Stomach (tissue), 9 donors: Measurements from ENCODE around the gene TMPRSS7. TPM values are rescaled to one million over a fixed set of nuclear protein-coding genes. Genes with fewer than 3 reads are reported as not detected.

Source experiments
- DNase-seq, 2 donors: peaks; one replicate each; pipeline versions ENCODE4 v3.0.0 to v3.0.0-alpha.2; 2013 to 2019
- H3K27ac ChIP-seq, 5 donors: fragments of 200-600 bp in 4 of 5; sonication (generic) in 4 of 5; one replicate each; pipeline ENCODE4 v1.5.1; 2013 to 2019; ENCODE audit warnings: mild to moderate bottlenecking in 1 of 5, moderate library complexity in 1 of 5
- H3K27me3 ChIP-seq, 3 donors: fragments of 200-600 bp; sonication (generic); one replicate each; pipeline ENCODE4 v1.5.1; 2017 to 2019; ENCODE audit warnings: mixed run types in 1 of 3
- H3K36me3 ChIP-seq, 4 donors: fragments of 200-600 bp; sonication (generic); 1 replicate in 3 of 4; 2 replicates in 1 of 4; pipeline ENCODE4 v1.5.1; 2016 to 2019
- H3K4me1 ChIP-seq, 4 donors: fragments of 200-600 bp; sonication (generic); one replicate each; pipeline ENCODE4 v1.5.1; 2016 to 2019
- H3K4me3 ChIP-seq, 4 donors: fragments of 200-600 bp; sonication (generic) in 3 of 4; one replicate each; pipeline ENCODE4 v1.5.1; 2016 to 2019; ENCODE audit warnings: mild to moderate bottlenecking in 1 of 4
- H3K9me3 ChIP-seq, 4 donors: fragments of 200-600 bp; sonication (generic); one replicate each; pipeline ENCODE4 v1.5.1; 2016 to 2019
- CTCF ChIP-seq, 7 experiments: fragments of 450-650 bp in 4 of 7; fragments of 200-600 bp in 3 of 7; sonication (generic) in 3 of 7; IDR thresholded peaks; one replicate each; pipeline ENCODE4 v1.5.1; 2016 to 2019; ENCODE audit warnings: antibody characterized with exemption in 7 of 7, control low read depth in 2 of 7, mild to moderate bottlenecking in 1 of 7
- EP300 ChIP-seq: sonication (generic); formaldehyde crosslinking; IDR thresholded peaks from one replicate; pipeline ENCODE4 v1.6.1; 2017; ENCODE audit warnings: antibody characterized with exemption
- POLR2A ChIP-seq, 4 donors: fragments of 450-650 bp; IDR thresholded peaks; one replicate each; pipeline ENCODE4 v1.6.1; 2016; ENCODE audit warnings: antibody characterized with exemption in 4 of 4, control low read depth in 2 of 4, mild to moderate bottlenecking in 1 of 4, moderate library complexity in 1 of 4
- POLR2AphosphoS5 ChIP-seq, 3 donors: sonication (generic); formaldehyde crosslinking; IDR thresholded peaks; one replicate each; pipeline ENCODE4 v1.6.1; 2016; ENCODE audit warnings: antibody characterized with exemption in 3 of 3
- WGBS, 5 donors: extraction: QIAGEN DNeasy Blood & Tissue Kit in 3 of 5; methylation state at CpG; one replicate each; pipeline versions ENCODE4 v1.1.5 to v1.1.7; 2013 to 2018; 5-methylcytosine and 5-hydroxymethylcytosine counted together
- intact Hi-C: fragments of 100-400 bp; cut with DNase I; formaldehyde crosslinking; loops from one replicate; pipeline ENCODE4 v1.15.1; 2023; ENCODE audit warnings: low total_unique reads
- polyA plus RNA-seq, 3 donors: library from polyadenylated mRNA; stranded (reverse); fragments of 200-250 nt; gene quantifications; one replicate each; pipeline ENCODE4 v1.2.3, GENCODE V29; 2013
- total RNA-seq, 5 donors: library from RNA; depleted of rRNA; stranded (reverse); fragments of >200 nt; gene quantifications; one replicate each; pipeline versions ENCODE4 v1.1.0 to v1.2.3, GENCODE V29; 2014 to 2016
- donor health status: healthy with polysubstance abuse.
- donor health status: Bipolar disorder and iron deficiency.
- donor health status: healthy.

The TMPRSS7 gene
- total and polyA plus RNA-seq, 8 donors, result 0.08 to 0.45 (median 0.12) TPM; not detected in 5

DNA sequence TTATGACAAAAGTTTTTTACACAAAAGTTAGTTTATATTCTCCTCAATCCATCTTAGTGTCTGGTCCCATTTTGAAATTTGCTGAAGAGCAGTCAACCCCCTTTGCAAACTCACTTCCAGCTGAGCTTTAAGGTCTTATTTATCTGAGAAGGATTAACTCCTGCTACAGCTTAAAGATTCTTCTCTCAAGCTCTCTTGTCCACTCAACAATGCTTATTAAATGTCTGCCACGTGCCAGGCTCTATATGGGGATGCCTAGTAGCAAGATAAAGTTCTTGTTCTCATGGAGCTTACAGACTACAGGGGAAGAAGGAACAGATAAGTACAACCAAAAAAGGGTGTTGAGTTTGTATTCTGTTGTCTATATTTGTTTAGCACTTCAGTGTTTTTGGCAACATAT, 18.7 kb downstream of the TMPRSS7 start:
- no peaks in the 10 kb centered on the region for H3K27me3 ChIP-seq
- H3K4me3 ChIP-seq, result no peak overlapping the region
- no peak for DNase-seq
- H3K9me3 ChIP-seq, result no peaks in the 10 kb centered on the region
- 34 to 53% (median 37%) methylated on average over 1 of the region's 1 CpG for WGBS, 5 donors
- TF ChIP-seq POLR2A (IDR thresholded peaks at IDR 0.05) (no peak), POLR2AphosphoS5 (IDR thresholded peaks at IDR 0.05) (no peak), CTCF (IDR thresholded peaks at IDR 0.05) (no peak), EP300 (no peak)
- no peak overlapping the region for H3K27ac ChIP-seq
- no peaks in the 10 kb centered on the region for H3K36me3 ChIP-seq
- peaks cover 0 to 16% (median 1%) of the 10 kb centered on the region in 4 donors for H3K4me1 ChIP-seq
- intact Hi-C loops, result no loop called here

DNA sequence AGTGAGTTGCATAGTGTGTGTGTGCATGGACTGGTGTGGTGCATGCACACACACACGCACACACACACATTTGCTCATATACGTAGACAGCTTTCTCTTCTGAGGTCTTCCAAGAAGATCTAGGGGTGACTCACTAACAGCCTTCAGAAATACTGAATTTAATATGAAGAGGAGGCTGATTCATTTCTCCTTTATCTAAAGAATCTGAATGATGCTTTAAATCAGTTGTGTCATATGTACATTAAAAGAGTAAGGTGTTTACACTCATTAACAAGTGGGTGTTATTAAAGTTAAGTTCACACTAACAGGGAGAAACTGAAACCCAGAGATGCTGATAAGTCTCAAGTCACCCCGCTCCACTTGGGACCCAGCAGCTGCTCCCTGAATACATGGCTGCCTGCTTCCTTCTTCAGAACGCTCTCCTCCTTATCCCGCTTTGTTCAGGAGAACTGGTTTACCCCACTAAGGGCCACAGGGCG, 22.0 kb downstream of the TMPRSS7 start:
- H3K4me3 ChIP-seq, result no peak overlapping the region
- H3K9me3 ChIP-seq, result no peaks in the 10 kb centered on the region
- 33 to 57% (median 43%) methylated on average over 6 of the region's 6 CpGs for whole genome bisulfite sequencing, 5 donors
- no peak for TF ChIP-seq EP300
- peak in 1 of 3 donors; percentile 53 for TF ChIP-seq POLR2AphosphoS5 (IDR thresholded peaks at IDR 0.05)
- TF ChIP-seq CTCF (IDR thresholded peaks at IDR 0.05), result no peak
- no peak for TF ChIP-seq POLR2A (IDR thresholded peaks at IDR 0.05)
- H3K36me3 ChIP-seq, result no peaks in the 10 kb centered on the region
- H3K4me1 ChIP-seq, result peaks cover 0 to 6% (median 1%) of the 10 kb centered on the region in 4 donors
- peak overlapping the region in 1 of 5 donors; percentile 18 for H3K27ac ChIP-seq
- peak; percentile 50 to 60 for DNase-seq
- H3K27me3 ChIP-seq, result no peaks in the 10 kb centered on the region
- intact Hi-C loops, result no loop called here

GRCh38 chr3:112059497-112059896, 25.0 kb downstream of the TMPRSS7 start:
- TF ChIP-seq CTCF (IDR thresholded peaks at IDR 0.05), result no peak
- no peak for TF ChIP-seq EP300
- TF ChIP-seq POLR2A (IDR thresholded peaks at IDR 0.05), result no peak
- no peak for TF ChIP-seq POLR2AphosphoS5 (IDR thresholded peaks at IDR 0.05)
- Histone ChIP-seq H3K4me3 (no peak overlapping the region), H3K27me3 (no peaks in the 10 kb centered on the region), H3K27ac (no peak overlapping the region), H3K36me3 (no peaks in the 10 kb centered on the region), H3K4me1 (peaks cover 0 to 6% (median 1%) of the 10 kb centered on the region in 4 donors), H3K9me3 (no peaks in the 10 kb centered on the region)
- intact Hi-C loops, result no loop called here
- DNase-seq, result no peak
- WGBS, 5 donors, result 77 to 89% (median 78%) methylated on average over 1 of the region's 1 CpG

- intact Hi-C loops, result no loop called here
- no peak overlapping the region for H3K27ac ChIP-seq
- no peak for DNase-seq
- 28 to 58% (median 46%) methylated on average over 3 of the region's 3 CpGs for WGBS, 5 donors
- no peaks in the 10 kb centered on the region for H3K36me3 ChIP-seq
- no peaks in the 10 kb centered on the region for H3K27me3 ChIP-seq
- peaks cover 0 to 6% (median 1%) of the 10 kb centered on the region in 4 donors for H3K4me1 ChIP-seq
- H3K9me3 ChIP-seq, result no peaks in the 10 kb centered on the region
- no peak overlapping the region for H3K4me3 ChIP-seq
- no peak for TF ChIP-seq POLR2A (IDR thresholded peaks at IDR 0.05)
- TF ChIP-seq POLR2AphosphoS5 (IDR thresholded peaks at IDR 0.05), result no peak
- TF ChIP-seq EP300, result no peak
- TF ChIP-seq CTCF (IDR thresholded peaks at IDR 0.05), result no peak
Measured at GRCh38 chr3:112061152-112061551, 26.6 kb downstream of the TMPRSS7 start.
